Heart left ventricle (tissue), 13 donors: ENCODE data around the gene CNTRL.

ENCODE experiments used
- CTCF ChIP-seq, 12 donors: fragments of 200-600 bp; sonication (generic) in 4 of 12; IDR thresholded peaks; one replicate each; pipeline versions ENCODE4 v1.5.0 to v1.8.0; 2018 to 2022; ENCODE audit warnings: antibody characterized with exemption in 12 of 12, mild to moderate bottlenecking in 5 of 12
- POLR2A ChIP-seq, 2 donors: fragments of 450-650 bp; IDR thresholded peaks; one replicate each; pipeline ENCODE4 v1.6.1; 2017; ENCODE audit warnings: antibody characterized with exemption in 2 of 2, mild to moderate bottlenecking in 2 of 2, moderate library complexity in 2 of 2
- donor health status: ischemic (EF 13 %, LVEDD 7.1; RV severe dilation, severe dysfunction).
- donor health status: DM: no; HTN: yes; CAD: no.
- donor health status: DM: no; HTN: no; CAD: no.
- donor health status: ischemic (EF 25% LVEDD 6.9; RV normal size, moderate dysfunction).
- donor health status: ischemic (EF 25% LVEDD 5.7; RV mildly dilated, moderate dysfunction).
- donor health status: ischemic (EF 35%, LVEDD 5.7; RV mildly dilated, moderate dysfunction).
- donor health status: nonischemic (EF 11% LVEDD 7.7; RV severe dilation, severe dysfunction).
- donor health status: DM: yes; HTN: yes; CAD: no.
- donor health status: PGD.
- donor health status: ischemic (EF 29% LVEDD 5.4; RV normal size, mild dysfunction).
- donor health status: nonischemic (EF 23%, LVEDD 6.1; RV moderate dilation, normal function).

GRCh38 chr9:121153642-121154041, 78.9 kb downstream of the CNTRL start:
- no peak for TF ChIP-seq CTCF (IDR thresholded peaks at IDR 0.05)
- TF ChIP-seq POLR2A (IDR thresholded peaks at IDR 0.05) = no peak
